GM19099 (cell line): Measurements from ENCODE around the gene CDK17.

Experiments
- POLR2A ChIP-seq: IDR thresholded peaks from 3 replicates; pipeline ENCODE4 v1.6.1; 2011; ENCODE audit warnings: low read depth; ENCODE audit not compliant: insufficient read length; ENCODE audit errors: extremely low read depth

The CDK17 gene

GRCh38 chr12:96311191-96311590 lies 89.0 kb downstream of the CDK17 start:
- no peak for TF ChIP-seq POLR2A

GRCh38 chr12:96310067-96310466 lies 90.2 kb downstream of the CDK17 start:
- TF ChIP-seq POLR2A = no peak

- no peak for TF ChIP-seq POLR2A
These were observed 91.4 kb downstream of the CDK17 start for GRCh38 chr12:96308881-96309280.

- TF ChIP-seq POLR2A = no peak
These were observed 94.6 kb downstream of the CDK17 start for GRCh38 chr12:96305665-96306064.

- TF ChIP-seq POLR2A = no peak
These were observed 96.6 kb downstream of the CDK17 start for GRCh38 chr12:96303653-96304052.

GRCh38 chr12:96302687-96303310 lies 97.4 kb downstream of the CDK17 start:
- TF ChIP-seq POLR2A = no peak

- TF ChIP-seq POLR2A = no peak
These were observed 98.5 kb downstream of the CDK17 start for GRCh38 chr12:96301732-96302131.

- TF ChIP-seq POLR2A = no peak
These were observed 100.2 kb downstream of the CDK17 start for GRCh38 chr12:96300064-96300463.

GRCh38 chr12:96297504-96297903 lies 102.7 kb downstream of the CDK17 start:
- TF ChIP-seq POLR2A = no peak

- no peak for TF ChIP-seq POLR2A
These were observed 104.6 kb downstream of the CDK17 start for GRCh38 chr12:96295532-96296160.

- TF ChIP-seq POLR2A = no peak
These were observed 105.4 kb downstream of the CDK17 start for GRCh38 chr12:96294831-96295230.

GRCh38 chr12:96293093-96293492 lies 107.1 kb downstream of the CDK17 start:
- no peak for TF ChIP-seq POLR2A

GRCh38 chr12:96289067-96289466 lies 111.2 kb downstream of the CDK17 start:
- TF ChIP-seq POLR2A = no peak

- TF ChIP-seq POLR2A = no peak
These were observed 115.1 kb downstream of the CDK17 start for GRCh38 chr12:96285158-96285557.

- TF ChIP-seq POLR2A = no peak
These were observed 125.9 kb downstream of the CDK17 start for GRCh38 chr12:96274331-96274730.

GRCh38 chr12:96271469-96272199 lies 128.6 kb downstream of the CDK17 start:
- no peak for TF ChIP-seq POLR2A
